HG03565 (cell line): ENCODE results near the gene WDR1.
A peak's percentile ranks its signal among the peaks of the same experiment; 100 is the strongest.

Source experiments
- ATAC-seq: cut with Tn5 transposase; IDR thresholded peaks from one replicate; pipeline ENCODE4 v1.9.1; 2021; ENCODE audit warnings: mild to moderate bottlenecking, moderate library complexity; ENCODE audit not compliant: unreplicated experiment

Gene WDR1

GRCh38 chr4:10116569-10117358, at the start of gene WDR1:
Gene WDR1 (minus strand): TSS chr4:10116799. CDS start chr4:10116666, 133 bp downstream.
- peak; percentile 89 for ATAC-seq

- ATAC-seq, result no peak
Measured at GRCh38 chr4:10164877-10165283, 48.3 kb upstream of the WDR1 start.

GRCh38 chr4:10163296-10163695, 46.7 kb upstream of the WDR1 start:
- ATAC-seq, result no peak

- ATAC-seq, result no peak
Measured at GRCh38 chr4:10162341-10163000, 45.9 kb upstream of the WDR1 start.

GRCh38 chr4:10161840-10162239, 45.2 kb upstream of the WDR1 start:
- no peak for ATAC-seq

GRCh38 chr4:10161146-10161545, 44.5 kb upstream of the WDR1 start:
- no peak for ATAC-seq

- ATAC-seq, result no peak
Measured at GRCh38 chr4:10160281-10160856, 43.8 kb upstream of the WDR1 start.

GRCh38 chr4:10159671-10160070, 43.1 kb upstream of the WDR1 start:
- no peak for ATAC-seq

GRCh38 chr4:10158333-10158942, 41.8 kb upstream of the WDR1 start:
- no peak for ATAC-seq

- peak; percentile 82 for ATAC-seq
Measured at GRCh38 chr4:10157478-10158332, 41.1 kb upstream of the WDR1 start.

- ATAC-seq, result no peak
Measured at GRCh38 chr4:10154241-10154640, 37.6 kb upstream of the WDR1 start.

GRCh38 chr4:10153161-10153560, 36.6 kb upstream of the WDR1 start:
- no peak for ATAC-seq

GRCh38 chr4:10151182-10151581, 34.6 kb upstream of the WDR1 start:
- ATAC-seq, result peak; percentile 45

- ATAC-seq, result no peak
Measured at GRCh38 chr4:10144966-10145365, 28.4 kb upstream of the WDR1 start.

GRCh38 chr4:10144479-10144878, 27.9 kb upstream of the WDR1 start:
- no peak for ATAC-seq

GRCh38 chr4:10143171-10143570, 26.6 kb upstream of the WDR1 start:
- ATAC-seq, result no peak

- no peak for ATAC-seq
Measured at GRCh38 chr4:10140866-10141759, 24.5 kb upstream of the WDR1 start.

GRCh38 chr4:10139518-10139917, 22.9 kb upstream of the WDR1 start:
- no peak for ATAC-seq

GRCh38 chr4:10135260-10135659, 18.7 kb upstream of the WDR1 start:
- ATAC-seq, result no peak

GRCh38 chr4:10134141-10134540, 17.5 kb upstream of the WDR1 start:
- ATAC-seq, result no peak
